HL-60 (cell line): ENCODE data around the gene GPATCH1.
"Not testable (repeated sequence)": the region's sequence is repeated elsewhere in the genome, so short reads cannot be mapped to it uniquely, and the experiment has no call there.

ENCODE experiments used
- DNase-seq, 2 experiments: peaks; one replicate each; pipeline ENCODE4 v3.0.0-alpha.2; 2010 to 2020; ENCODE audit warnings: low read depth in 1 of 2, low spot score in 1 of 2
- H3K27ac ChIP-seq: fragments of 250-450 bp; sonication (Bioruptor Pico); replicated peaks from 2 replicates; pipeline ENCODE4 v1.5.1; 2020; ENCODE audit warnings: mild to moderate bottlenecking, moderate library complexity
- H3K27me3 ChIP-seq: fragments of 250-450 bp; sonication (Bioruptor Pico); 2 replicates; pipeline ENCODE4 v1.5.1; 2021; ENCODE audit warnings: mild to moderate bottlenecking, moderate library complexity; ENCODE audit not compliant: insufficient read depth, poor library complexity, severe bottlenecking
- H3K4me3 ChIP-seq: replicated peaks from 2 replicates; pipeline ENCODE4 v1.5.1; 2011; ENCODE audit warnings: mild to moderate bottlenecking, control low read depth, low read length; ENCODE audit not compliant: insufficient read depth
- GABPA ChIP-seq: IDR thresholded peaks from 2 replicates; pipeline ENCODE4 v1.6.1; 2012; ENCODE audit warnings: low read depth
- POLR2AphosphoS5 ChIP-seq: IDR thresholded peaks from 2 replicates; pipeline ENCODE4 v1.6.1; 2012; ENCODE audit warnings: low read depth
- SPI1 ChIP-seq: IDR thresholded peaks from 2 replicates; pipeline ENCODE4 v1.6.1; 2012; ENCODE audit warnings: low read depth, mild to moderate bottlenecking, borderline replicate concordance
- TF ChIP-seq, protein P1 (sequence below): IDR thresholded peaks from one replicate; pipeline ENCODE4 v1.5.1; 2011; ENCODE audit warnings: low read length, control low read depth, inconsistent platforms; ENCODE audit not compliant: insufficient read depth
- TF ChIP-seq, protein P2 (sequence below): IDR thresholded peaks from 2 replicates; pipeline ENCODE4 v1.6.1; 2012; ENCODE audit warnings: low read depth; ENCODE audit not compliant: insufficient replicate concordance

Gene GPATCH1

DNA sequence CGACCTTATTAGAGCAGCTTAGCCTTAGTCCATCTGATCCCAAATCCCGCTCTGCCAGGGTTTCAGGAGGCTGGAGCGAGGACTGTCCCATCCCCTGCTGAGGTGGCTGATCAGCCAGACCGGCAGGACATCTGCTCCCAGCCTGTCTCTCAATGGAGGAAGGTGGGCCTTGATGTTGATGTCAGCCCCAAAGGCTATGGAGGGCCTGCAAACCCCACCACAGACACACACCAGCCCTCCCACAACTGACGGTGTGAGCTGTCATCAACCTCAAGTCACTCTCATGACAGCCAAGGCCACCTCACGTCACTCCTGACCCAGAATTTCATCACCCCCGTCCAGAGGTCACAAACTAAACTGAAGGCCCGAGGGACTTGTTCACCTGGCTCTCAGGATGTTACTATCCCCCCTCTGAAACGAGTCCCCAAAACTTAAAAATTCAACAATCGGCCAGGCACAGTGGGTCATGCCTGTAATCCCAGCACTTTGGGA, 41.8 kb upstream of the GPATCH1 start:
- Histone ChIP-seq H3K27ac (no peak overlapping the region), H3K4me3 (no peak overlapping the region), H3K27me3 (no peaks in the 10 kb centered on the region)
- TF ChIP-seq POLR2AphosphoS5 (no peak), SPI1 (no peak), GABPA (no peak)
- TF ChIP-seq, protein P1, sequence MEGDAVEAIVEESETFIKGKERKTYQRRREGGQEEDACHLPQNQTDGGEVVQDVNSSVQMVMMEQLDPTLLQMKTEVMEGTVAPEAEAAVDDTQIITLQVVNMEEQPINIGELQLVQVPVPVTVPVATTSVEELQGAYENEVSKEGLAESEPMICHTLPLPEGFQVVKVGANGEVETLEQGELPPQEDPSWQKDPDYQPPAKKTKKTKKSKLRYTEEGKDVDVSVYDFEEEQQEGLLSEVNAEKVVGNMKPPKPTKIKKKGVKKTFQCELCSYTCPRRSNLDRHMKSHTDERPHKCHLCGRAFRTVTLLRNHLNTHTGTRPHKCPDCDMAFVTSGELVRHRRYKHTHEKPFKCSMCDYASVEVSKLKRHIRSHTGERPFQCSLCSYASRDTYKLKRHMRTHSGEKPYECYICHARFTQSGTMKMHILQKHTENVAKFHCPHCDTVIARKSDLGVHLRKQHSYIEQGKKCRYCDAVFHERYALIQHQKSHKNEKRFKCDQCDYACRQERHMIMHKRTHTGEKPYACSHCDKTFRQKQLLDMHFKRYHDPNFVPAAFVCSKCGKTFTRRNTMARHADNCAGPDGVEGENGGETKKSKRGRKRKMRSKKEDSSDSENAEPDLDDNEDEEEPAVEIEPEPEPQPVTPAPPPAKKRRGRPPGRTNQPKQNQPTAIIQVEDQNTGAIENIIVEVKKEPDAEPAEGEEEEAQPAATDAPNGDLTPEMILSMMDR = no peak
- TF ChIP-seq, protein P2, sequence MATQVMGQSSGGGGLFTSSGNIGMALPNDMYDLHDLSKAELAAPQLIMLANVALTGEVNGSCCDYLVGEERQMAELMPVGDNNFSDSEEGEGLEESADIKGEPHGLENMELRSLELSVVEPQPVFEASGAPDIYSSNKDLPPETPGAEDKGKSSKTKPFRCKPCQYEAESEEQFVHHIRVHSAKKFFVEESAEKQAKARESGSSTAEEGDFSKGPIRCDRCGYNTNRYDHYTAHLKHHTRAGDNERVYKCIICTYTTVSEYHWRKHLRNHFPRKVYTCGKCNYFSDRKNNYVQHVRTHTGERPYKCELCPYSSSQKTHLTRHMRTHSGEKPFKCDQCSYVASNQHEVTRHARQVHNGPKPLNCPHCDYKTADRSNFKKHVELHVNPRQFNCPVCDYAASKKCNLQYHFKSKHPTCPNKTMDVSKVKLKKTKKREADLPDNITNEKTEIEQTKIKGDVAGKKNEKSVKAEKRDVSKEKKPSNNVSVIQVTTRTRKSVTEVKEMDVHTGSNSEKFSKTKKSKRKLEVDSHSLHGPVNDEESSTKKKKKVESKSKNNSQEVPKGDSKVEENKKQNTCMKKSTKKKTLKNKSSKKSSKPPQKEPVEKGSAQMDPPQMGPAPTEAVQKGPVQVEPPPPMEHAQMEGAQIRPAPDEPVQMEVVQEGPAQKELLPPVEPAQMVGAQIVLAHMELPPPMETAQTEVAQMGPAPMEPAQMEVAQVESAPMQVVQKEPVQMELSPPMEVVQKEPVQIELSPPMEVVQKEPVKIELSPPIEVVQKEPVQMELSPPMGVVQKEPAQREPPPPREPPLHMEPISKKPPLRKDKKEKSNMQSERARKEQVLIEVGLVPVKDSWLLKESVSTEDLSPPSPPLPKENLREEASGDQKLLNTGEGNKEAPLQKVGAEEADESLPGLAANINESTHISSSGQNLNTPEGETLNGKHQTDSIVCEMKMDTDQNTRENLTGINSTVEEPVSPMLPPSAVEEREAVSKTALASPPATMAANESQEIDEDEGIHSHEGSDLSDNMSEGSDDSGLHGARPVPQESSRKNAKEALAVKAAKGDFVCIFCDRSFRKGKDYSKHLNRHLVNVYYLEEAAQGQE = no peak
- DNase-seq = no peak

DNA sequence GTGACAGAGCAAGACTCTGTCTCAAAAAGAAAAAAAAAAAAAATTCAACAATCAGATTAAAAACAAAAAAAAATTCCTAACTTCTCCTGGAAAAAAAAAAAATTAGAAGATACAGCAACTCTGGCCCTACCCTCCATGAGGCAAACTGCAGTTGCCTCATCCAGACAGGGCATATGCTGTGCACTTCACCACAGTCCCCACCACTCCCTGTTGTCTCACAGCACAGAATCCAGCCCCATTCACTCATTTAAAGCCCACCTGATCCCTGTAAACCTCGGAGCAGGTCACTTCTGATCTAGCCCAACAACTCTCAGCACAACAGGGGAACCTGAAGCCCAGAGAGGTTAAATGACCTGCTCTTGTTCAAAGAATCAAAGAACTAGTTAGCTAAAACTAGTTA, 41.2 kb upstream of the GPATCH1 start:
- TF ChIP-seq GABPA = no peak
- TF ChIP-seq, protein P2 = no peak
- TF ChIP-seq SPI1 = no peak
- H3K27me3 ChIP-seq = no peaks in the 10 kb centered on the region
- H3K27ac ChIP-seq = no peak overlapping the region
- no peak for DNase-seq
- H3K4me3 ChIP-seq = no peak overlapping the region

DNA sequence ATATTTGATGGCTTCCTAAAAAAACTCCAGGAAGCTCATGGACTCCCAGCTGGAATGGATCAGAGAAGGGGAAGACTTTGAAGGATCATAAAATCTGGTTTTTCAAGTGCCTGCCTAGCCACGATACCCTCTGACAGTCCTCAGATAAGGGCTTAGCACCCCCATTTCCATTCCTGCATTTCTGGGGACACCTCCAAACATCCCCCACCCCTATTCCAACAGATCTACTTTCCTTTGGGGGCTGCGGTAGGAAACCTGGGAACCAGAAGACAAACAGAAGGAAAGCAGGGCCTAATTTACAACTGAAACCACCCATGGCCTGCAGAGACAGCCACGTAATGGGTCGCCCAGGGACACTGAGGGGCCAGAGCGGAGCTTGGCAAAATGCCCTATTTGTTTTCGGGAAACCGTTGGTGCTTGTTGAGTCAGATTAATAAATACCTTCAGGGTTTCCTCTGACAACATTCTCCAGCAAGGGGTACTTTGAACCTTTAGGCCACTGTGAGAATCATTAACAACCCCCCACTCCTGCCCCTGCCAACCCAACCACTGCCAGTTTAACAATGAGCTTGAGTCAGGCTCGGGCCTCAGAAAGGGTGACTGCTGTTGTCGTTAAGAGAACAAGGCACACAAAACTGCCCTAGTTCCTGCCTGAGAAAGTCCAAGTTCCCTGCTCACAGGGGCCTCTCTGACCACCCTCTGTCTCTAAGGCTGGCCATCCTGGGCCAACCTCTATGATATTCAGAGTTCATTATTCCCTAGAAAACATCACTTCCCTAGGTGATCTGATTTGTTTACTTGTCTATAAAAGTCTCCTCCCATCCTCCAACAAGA, 39.8 kb upstream of the GPATCH1 start:
- no peak overlapping the region for H3K4me3 ChIP-seq
- no peak for DNase-seq
- H3K27me3 ChIP-seq = no peaks in the 10 kb centered on the region
- no peak overlapping the region for H3K27ac ChIP-seq
- TF ChIP-seq SPI1 = no peak
- TF ChIP-seq, protein P1 = no peak
- TF ChIP-seq, protein P2 = no peak
- TF ChIP-seq POLR2AphosphoS5 = no peak
- no peak for TF ChIP-seq GABPA

DNA sequence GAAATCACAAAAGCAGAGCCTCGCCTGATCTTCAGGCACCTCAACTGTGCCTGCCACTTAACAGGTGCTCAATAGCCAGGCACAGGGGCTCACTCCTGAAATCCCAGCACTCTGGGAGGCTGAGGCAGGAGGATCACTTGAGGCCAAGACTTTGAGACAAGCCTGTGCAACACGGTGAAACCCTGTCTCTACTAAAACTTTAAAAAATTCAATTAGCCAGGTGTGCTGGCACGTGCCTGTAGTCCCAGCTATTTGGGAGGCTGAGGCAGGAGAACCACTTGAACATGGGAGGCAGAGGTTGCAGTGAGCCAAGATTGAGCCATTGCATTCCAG, 39.2 kb upstream of the GPATCH1 start:
- not testable (repeated sequence) for H3K27ac ChIP-seq, DNase-seq, H3K4me3 ChIP-seq, H3K27me3 ChIP-seq
